Esophagus (tissue), 2 donors: ENCODE data around the gene ATP13A3. TPM values are rescaled to one million over a fixed set of nuclear protein-coding genes. Genes with fewer than 3 reads are reported as not detected.

Source experiments
- H3K27ac ChIP-seq, 2 donors: one replicate each; pipeline ENCODE4 v1.5.1; 2013; ENCODE audit warnings: low read depth in 2 of 2, mild to moderate bottlenecking in 2 of 2, inconsistent platforms in 1 of 2, low read length in 1 of 2, moderate library complexity in 1 of 2
- H3K27me3 ChIP-seq, 2 donors: one replicate each; pipeline ENCODE4 v1.6.1; 2013; ENCODE audit warnings: low read length in 2 of 2, control low read depth in 1 of 2, mild to moderate bottlenecking in 1 of 2; ENCODE audit not compliant: insufficient read depth in 2 of 2, control insufficient read depth in 1 of 2
- H3K36me3 ChIP-seq, 2 donors: one replicate each; pipeline ENCODE4 v1.6.1; 2013; ENCODE audit warnings: low read length in 1 of 2; ENCODE audit not compliant: control insufficient read depth in 2 of 2, insufficient read depth in 2 of 2
- H3K4me1 ChIP-seq, 2 donors: one replicate each; pipeline ENCODE4 v1.6.1; 2013; ENCODE audit warnings: low read length in 1 of 2; ENCODE audit not compliant: control insufficient read depth in 2 of 2, insufficient read depth in 2 of 2
- H3K4me3 ChIP-seq, 2 donors: one replicate each; pipeline ENCODE4 v1.5.1; 2013; ENCODE audit warnings: low read length in 2 of 2, mild to moderate bottlenecking in 2 of 2, low read depth in 1 of 2, moderate library complexity in 1 of 2
- H3K9me3 ChIP-seq, 2 donors: one replicate each; pipeline ENCODE4 v1.6.1; 2013; ENCODE audit warnings: mild to moderate bottlenecking in 2 of 2, low read depth in 1 of 2, low read length in 1 of 2, moderate library complexity in 1 of 2; ENCODE audit not compliant: control insufficient read depth in 2 of 2, insufficient read depth in 1 of 2
- WGBS, 2 donors: extraction: QIAGEN DNeasy Blood & Tissue Kit; methylation state at CpG; one replicate each; pipeline ENCODE4 v1.1.7; 2013; 5-methylcytosine and 5-hydroxymethylcytosine counted together
- polyA plus RNA-seq, 2 donors: library from polyadenylated mRNA; stranded (reverse); fragments of 200-250 nt; gene quantifications; one replicate each; pipeline ENCODE4 v1.2.3, GENCODE V29; 2013
- donor health status: healthy with polysubstance abuse.
- donor health status: Bipolar disorder and iron deficiency.

The ATP13A3 gene
- polyA plus RNA-seq, 2 donors: 9.6 to 12.2 TPM

DNA sequence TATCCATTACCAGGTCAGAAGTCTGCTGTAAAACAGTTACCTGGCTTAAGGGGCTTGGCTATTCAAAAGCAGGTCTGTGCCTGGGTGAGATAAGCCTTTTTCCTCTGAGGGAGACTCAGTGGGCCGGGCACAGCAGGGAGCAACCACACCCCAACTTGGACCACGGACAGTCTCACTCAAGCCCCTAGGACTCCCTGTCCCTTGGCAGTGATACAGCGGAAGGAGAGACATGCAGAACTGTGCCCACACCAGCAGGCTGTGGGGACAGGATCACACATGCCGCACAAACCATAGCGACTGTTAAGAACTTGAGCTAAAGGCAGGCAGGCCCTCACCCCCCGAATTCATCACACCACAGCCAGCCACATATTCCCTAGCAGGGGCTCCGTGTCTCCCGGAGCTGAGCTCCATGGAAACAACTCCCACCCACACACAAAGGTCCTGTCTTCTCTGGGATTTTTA, 84.9 kb downstream of the ATP13A3 start:
- Histone ChIP-seq H3K4me3 (no peak overlapping the region), H3K9me3 (no peaks in the 10 kb centered on the region), H3K27ac (no peak overlapping the region), H3K36me3 (no peaks in the 10 kb centered on the region), H3K4me1 (peaks cover 4 to 10% of the 10 kb centered on the region in 2 donors), H3K27me3 (no peaks in the 10 kb centered on the region)
- 80% methylated on average over 8 of the region's 8 CpGs for WGBS, 2 donors

DNA sequence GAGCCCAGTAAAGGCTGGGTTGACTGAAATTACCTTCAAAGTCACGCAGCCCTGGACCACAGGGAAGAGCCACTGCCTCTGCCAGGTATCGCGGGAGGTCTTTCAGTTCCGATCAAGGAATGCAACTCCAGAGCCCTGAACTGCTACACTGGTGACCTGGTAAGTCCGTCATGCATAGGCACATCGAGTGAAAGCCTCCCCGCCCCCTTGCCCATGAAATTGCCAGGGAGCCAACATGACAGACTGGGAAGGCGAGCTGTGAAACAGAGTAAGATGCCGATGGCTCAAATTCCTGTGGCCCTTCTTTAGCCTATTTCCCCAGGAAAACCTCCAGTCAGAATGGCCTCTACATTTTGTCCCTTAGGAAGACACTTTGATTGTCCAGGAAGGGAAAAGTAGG, 85.5 kb downstream of the ATP13A3 start:
- no peak overlapping the region for H3K4me3 ChIP-seq
- no peaks in the 10 kb centered on the region for H3K9me3 ChIP-seq
- H3K4me1 ChIP-seq: peaks cover 4 to 11% of the 10 kb centered on the region in 2 donors
- no peaks in the 10 kb centered on the region for H3K36me3 ChIP-seq
- no peaks in the 10 kb centered on the region for H3K27me3 ChIP-seq
- H3K27ac ChIP-seq: no peak overlapping the region
- 84 to 89% methylated on average over 9 of the region's 9 CpGs for WGBS, 2 donors

DNA sequence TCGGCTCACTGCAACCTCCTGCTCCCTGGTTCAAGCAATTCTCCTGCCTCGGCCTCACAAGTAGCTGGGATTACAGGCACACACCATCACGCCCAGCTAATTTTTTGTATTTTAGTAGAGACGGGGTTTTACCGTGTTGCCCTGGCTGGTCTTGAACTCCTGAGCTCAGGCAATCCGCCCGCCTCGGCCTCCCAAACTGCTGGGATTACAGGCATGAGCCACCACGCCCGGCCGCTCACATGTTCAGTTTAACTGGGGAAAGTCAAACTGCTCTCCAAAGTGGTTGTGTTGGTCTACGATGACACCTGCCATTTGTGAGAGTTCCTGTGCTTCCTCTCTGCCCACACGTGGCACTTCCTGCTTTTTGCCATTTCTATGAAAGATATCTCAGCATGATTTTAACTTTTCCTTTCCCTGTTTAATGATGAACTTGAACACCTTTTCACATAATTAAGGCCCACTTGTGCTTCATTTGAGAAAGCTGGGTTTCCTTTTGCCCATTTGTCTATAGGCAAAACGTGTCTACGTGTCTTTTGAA, 86.9 kb downstream of the ATP13A3 start:
- Histone ChIP-seq H3K36me3 (no peaks in the 10 kb centered on the region), H3K4me3 (no peak overlapping the region), H3K27me3 (no peaks in the 10 kb centered on the region), H3K9me3 (no peaks in the 10 kb centered on the region), H3K27ac (no peak overlapping the region), H3K4me1 (peaks cover 4 to 11% of the 10 kb centered on the region in 2 donors)
- 83 to 86% methylated on average over 15 of the region's 15 CpGs for WGBS, 2 donors

GRCh38 chr3:194399166-194399565, 87.6 kb downstream of the ATP13A3 start, which contains the start of gene GP5:
Gene GP5, minus strand, starts transcription at chr3:194399266. Its CDS starts 984 bp downstream, at chr3:194398282.
- Histone ChIP-seq H3K4me3 (peak within 1 kb of the TSS in 1 of 2 donors; percentile 38), H3K9me3 (no peaks in the 10 kb centered on the region), H3K36me3 (no peaks in the 10 kb centered on the region), H3K27ac (no peak within 1 kb of the TSS), H3K4me1 (peaks cover 4 to 11% of the 10 kb centered on the region in 2 donors), H3K27me3 (no peaks in the 10 kb centered on the region)
- WGBS, 2 donors: 72 to 74% methylated on average over 2 of the region's 2 CpGs

- Histone ChIP-seq H3K36me3 (no peaks in the 10 kb centered on the region), H3K27ac (no peak overlapping the region), H3K27me3 (no peaks in the 10 kb centered on the region), H3K4me1 (peaks cover 4 to 11% of the 10 kb centered on the region in 2 donors), H3K4me3 (peak overlapping the region in 1 of 2 donors; percentile 38), H3K9me3 (no peaks in the 10 kb centered on the region)
- 15 to 22% methylated on average over 38 of the region's 38 CpGs for WGBS, 2 donors
Measured at GRCh38 chr3:194397757-194398312, 89.0 kb downstream of the ATP13A3 start.

DNA sequence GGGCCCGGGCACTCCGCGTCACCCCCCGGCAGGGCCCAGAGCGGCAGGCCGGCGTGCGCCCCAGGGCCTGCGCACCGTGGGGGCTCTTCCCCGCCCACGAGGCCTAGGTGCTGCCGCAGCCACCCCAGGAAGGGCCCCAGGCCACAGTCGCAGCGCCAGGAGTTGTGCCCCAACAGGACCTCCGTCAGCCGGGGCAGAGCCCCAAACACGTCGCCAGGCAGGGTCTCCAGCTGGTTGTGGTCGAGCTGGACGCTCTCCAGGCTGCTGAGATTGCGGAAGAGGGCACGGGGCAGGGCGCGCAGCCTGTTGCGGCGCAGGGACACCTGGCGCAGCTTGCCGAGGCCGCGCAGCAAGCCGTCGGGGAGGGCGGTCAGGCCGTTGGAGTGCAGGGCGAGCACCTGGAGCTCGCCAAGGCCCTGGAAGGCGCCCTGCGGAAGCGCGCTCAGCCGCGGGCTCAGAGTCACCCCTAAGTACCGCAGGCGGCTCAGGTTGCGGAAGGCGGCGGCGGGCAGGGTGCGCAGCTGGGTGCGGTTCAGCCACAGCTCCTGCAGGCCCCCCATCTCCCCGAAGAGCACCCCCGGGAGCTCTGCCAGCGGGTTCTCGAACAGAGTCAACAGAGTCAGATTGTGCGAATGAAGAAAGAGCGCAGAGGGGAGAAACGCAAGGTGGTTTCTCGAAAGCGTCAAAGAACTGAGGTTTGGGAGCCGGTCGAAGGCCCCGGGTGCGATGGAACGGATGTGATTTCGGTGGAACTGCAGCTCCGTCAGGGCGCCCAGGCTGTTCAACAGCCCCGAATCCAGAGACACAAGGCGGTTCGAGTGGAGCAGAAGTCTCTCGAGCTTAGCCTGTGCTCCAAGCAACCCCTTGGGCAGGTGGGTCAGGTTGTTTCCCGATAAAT, 89.7 kb downstream of the ATP13A3 start:
- peaks cover 4 to 11% of the 10 kb centered on the region in 2 donors for H3K4me1 ChIP-seq
- no peaks in the 10 kb centered on the region for H3K36me3 ChIP-seq
- no peak overlapping the region for H3K27ac ChIP-seq
- no peaks in the 10 kb centered on the region for H3K9me3 ChIP-seq
- peak overlapping the region; percentile 29 to 38 for H3K4me3 ChIP-seq
- no peaks in the 10 kb centered on the region for H3K27me3 ChIP-seq
- WGBS, 2 donors: 20% methylated on average over 72 to 73 of the region's 73 CpGs

- H3K27me3 ChIP-seq: no peaks in the 10 kb centered on the region
- H3K27ac ChIP-seq: no peak overlapping the region
- H3K4me1 ChIP-seq: peaks cover 4 to 11% of the 10 kb centered on the region in 2 donors
- WGBS, 2 donors: 19 to 20% methylated on average over 13 of the region's 13 CpGs
- no peak overlapping the region for H3K4me3 ChIP-seq
- no peaks in the 10 kb centered on the region for H3K36me3 ChIP-seq
- no peaks in the 10 kb centered on the region for H3K9me3 ChIP-seq
Measured at GRCh38 chr3:194396539-194396858, 90.3 kb downstream of the ATP13A3 start.

DNA sequence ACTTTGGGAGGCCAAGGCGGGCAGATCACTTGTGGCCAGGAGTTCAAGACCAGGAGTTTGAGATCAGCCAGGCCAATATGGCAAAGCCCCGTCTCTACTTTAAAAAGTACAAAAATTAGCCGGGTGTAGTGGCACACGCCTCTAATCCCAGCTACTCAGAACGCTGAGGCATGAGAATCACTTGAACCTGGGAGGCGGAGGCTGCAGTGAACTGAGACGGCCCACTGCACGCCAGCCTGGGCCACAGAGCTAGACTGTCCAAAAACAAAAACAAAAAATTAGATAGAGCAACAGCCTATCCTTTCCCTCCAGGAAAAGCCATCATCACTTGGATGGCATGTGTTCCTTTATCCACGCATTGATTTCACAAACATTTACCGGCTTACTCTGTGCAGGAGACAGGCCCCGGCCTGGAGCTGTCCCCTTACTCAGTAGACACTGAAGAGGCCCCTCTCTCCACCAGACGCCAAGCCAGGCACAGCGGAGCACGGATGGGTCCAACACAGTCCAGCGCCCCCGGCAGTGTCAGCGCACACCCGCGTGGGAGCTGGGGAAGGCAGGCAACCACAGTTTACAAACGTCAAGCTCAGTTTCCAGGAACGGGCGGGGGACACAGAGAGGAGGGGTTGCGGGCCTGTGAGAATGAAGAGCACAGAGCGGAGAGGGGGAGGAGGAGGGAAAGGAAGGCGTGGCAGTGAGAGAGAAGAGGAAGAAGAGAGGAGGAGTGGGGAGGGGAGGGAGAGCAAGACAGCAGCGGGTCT, 90.8 kb downstream of the ATP13A3 start:
- Histone ChIP-seq H3K27ac (peak overlapping the region in 1 of 2 donors; percentile 37), H3K27me3 (no peaks in the 10 kb centered on the region), H3K4me3 (no peak overlapping the region), H3K4me1 (peaks cover 4 to 11% of the 10 kb centered on the region in 2 donors), H3K9me3 (no peaks in the 10 kb centered on the region), H3K36me3 (no peaks in the 10 kb centered on the region)
- WGBS, 2 donors: 33 to 45% methylated on average over 26 of the region's 26 CpGs

- no peaks in the 10 kb centered on the region for H3K9me3 ChIP-seq
- H3K36me3 ChIP-seq: no peaks in the 10 kb centered on the region
- peaks cover 4 to 11% of the 10 kb centered on the region in 2 donors for H3K4me1 ChIP-seq
- H3K27me3 ChIP-seq: no peaks in the 10 kb centered on the region
- H3K4me3 ChIP-seq: no peak overlapping the region
- WGBS, 2 donors: 78 to 80% methylated on average over 5 of the region's 5 CpGs
- H3K27ac ChIP-seq: no peak overlapping the region
Measured at GRCh38 chr3:194395212-194395611, 91.6 kb downstream of the ATP13A3 start.
